NCI-H1105 (cell line): Measurements from ENCODE around the gene BIRC6.
"Not testable (repeated sequence)": the region's sequence is repeated elsewhere in the genome, so short reads cannot be mapped to it uniquely, and the experiment has no call there.

ENCODE experiments used
- DNase-seq: peaks from one replicate; lab custom pipeline; 2025; lab: John Stamatoyannopoulos, UW

BIRC6 gene

DNA sequence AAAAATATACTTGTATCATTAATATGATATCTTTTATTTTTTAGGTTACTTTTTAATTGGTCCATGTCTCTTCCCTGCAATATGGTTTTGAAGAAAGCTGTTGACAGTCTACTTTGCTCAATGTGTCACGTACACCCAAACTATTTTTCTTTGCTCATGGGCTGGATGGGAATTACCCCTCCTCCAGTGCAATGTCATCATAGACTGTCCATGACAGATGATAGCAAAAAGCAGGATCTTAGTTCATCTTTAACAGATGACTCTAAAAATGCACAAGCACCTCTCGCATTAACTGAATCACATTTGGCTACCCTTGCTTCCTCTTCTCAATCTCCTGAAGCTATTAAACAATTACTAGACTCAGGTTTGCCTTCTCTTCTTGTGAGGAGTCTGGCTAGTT is 158.1 kb downstream of the BIRC6 start:
- no peak for DNase-seq

DNA sequence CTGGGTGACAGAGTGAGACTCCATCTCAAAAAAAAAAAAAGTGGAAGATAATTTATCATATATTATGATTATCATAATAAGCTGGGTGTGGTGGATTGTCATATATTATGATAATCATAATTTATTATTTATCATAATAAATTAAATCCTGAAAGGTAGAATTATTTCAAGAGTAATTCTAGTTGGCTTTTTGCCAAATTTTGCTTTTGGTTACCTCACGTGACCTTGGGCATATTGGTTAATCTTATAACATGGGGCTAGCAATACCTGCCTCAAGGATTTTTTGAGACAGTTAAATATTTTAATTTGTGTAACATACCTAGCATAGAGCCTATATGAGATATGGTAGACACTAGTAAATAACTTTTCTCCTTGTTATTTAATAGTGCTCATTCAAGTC is 159.7 kb downstream of the BIRC6 start:
- no peak for DNase-seq

DNA sequence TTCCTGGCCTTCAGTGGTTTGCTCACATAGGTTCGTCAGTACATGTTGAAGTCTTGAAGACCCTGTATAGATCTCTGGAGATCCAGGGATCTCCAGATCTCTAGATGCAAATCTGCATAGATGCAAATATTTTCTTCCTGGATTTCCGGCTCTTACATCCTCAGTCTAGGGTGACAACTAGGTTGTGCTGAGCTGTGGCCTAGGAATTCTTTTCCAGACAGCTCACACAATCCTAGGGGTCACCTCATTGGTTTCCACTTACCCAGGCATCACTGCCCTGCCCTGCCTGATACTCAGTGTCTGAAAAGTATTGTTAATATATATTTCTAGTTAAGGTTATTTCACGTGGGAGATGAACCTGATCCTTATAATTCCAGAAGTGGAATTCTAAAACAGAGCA is 165.9 kb downstream of the BIRC6 start:
- no peak for DNase-seq

DNA sequence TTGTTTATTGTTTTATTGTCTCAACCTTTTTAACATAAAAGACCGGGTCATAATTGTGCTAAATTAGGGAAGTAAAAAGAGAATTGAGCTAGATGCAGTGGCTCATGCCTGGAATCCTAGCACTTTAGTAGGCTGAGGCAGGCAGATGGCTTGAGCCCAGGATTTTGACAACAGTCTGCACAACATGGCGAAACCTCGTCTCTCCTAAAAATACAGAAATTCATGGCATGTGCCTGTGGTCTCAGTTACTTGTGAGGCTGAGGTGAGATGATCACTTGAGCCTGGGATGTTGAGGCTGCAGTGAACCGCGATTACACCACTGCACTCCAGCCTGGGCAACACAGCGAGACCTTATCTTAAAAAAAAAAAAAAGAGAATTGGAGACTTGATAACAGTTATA is 166.9 kb downstream of the BIRC6 start:
- DNase-seq: no peak

DNA sequence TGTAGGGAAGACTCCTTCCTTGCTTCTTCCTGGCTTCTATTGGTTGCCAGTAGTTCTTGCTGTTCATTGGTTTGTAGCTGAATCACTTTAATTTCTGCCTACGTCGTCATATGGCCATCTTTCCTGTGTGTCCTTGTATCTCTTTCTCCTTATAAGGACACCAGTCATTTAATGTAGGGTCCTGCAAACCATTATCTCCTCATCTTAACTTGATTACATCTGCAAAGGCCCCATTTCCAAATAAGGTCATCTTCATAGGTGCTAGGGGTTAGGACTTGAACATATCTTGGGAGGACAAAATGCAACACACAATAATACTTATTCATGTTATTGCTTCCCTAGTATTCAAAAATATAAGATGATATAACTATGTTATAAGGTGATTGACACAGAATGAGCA is 175.5 kb downstream of the BIRC6 start:
- DNase-seq: no peak

DNA sequence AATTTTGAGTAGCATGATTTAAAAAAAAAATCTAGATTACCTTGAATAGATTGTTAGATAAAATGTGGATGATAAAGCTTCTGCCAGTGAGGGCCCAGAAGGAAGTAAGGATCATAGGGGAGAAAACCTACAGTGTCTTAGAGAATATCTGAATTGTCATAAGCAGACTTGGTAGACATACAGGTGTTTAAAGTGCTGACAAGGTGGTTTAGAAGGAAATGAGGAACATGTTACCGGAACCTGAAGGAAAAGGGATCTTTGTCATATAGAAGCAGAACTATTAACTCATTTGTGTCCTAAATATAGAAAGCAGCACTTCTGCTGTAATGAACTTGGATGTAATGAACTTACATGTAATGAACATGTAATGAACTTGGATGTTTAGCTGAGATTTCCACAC is 176.1 kb downstream of the BIRC6 start:
- DNase-seq: no peak

DNA sequence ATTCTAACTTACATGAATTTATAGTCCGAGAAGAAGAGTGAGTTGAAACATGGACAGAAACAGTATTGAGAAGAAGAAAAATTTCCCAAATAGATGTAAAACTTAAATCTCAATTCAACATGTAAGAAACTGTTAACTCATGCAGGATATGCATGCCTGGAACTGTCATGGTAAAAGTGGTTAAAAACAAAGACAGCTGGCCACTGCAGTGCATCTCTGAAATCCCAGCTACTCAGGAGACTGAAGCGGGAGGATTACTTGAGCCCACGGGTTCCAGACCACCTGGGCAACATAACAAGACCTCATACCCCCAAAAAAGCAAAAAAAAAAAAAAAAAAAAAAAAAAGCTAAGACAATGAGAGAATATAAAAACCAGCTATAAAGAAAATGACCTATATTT is 178.0 kb downstream of the BIRC6 start:
- DNase-seq: no peak

DNA sequence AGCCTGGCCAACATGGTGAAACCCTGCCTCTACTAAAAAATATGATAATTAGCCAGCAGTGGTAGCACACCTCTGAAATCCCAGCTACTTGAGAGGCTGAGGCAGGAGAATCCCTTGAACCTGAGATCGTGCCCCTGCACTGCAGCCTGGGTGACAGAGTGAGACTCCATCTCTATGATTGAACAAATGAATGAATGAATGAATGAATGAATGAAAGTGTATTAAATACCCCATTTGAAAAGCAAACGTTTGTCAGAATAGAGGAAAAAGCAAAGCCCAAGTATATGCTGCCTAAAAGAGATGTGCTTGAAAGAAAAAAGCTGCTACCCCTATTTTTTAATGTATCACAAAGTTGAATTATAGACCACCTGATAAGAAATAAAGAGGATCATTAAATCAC is 181.9 kb downstream of the BIRC6 start:
- DNase-seq: no peak

DNA sequence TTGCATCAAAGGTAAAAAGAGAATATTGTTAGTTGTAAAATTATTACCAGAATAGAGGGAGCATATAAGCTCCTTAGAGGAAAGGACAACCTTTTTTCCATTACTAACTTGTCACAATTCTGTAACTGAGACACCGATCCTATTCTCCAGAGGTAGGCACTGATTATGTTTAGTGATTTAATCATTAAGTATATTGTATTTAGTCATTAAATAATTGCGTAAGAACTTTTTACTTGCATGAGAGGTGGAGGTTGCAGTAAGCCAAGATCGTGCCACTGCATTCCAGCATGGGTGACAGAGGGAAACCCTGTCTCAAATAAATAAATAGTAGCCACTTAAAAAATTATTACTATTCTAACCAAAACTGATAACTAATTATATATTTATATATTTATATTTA is 195.7 kb downstream of the BIRC6 start:
- DNase-seq: not testable (repeated sequence)

DNA sequence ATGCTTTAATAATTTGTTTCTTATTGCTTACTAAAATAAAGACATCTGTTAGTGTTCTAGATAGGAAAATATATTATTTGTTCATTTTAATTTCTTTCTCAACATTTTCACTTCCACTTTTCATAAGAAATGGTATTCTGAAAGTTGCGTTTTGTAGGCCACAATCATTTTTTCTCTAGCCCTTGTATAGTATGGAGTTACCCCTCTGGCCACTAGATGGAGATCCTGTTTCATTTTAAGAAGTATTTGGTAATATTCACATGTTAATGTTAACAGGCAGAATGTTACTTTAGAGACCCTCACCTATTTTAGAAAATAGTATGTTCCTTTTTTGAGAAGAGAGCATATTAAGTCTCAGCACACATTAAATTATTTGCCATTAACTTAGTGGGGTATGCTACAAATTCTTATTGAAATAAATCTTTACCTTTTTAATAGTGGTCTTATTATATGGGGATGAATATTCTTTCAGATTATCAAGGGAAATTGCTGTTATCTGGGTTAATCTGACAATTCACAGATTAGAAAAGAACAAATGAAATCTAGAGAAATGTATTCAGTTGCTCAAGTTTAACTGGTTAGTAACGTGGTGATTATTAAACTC is 197.1 kb downstream of the BIRC6 start:
- no peak for DNase-seq

DNA sequence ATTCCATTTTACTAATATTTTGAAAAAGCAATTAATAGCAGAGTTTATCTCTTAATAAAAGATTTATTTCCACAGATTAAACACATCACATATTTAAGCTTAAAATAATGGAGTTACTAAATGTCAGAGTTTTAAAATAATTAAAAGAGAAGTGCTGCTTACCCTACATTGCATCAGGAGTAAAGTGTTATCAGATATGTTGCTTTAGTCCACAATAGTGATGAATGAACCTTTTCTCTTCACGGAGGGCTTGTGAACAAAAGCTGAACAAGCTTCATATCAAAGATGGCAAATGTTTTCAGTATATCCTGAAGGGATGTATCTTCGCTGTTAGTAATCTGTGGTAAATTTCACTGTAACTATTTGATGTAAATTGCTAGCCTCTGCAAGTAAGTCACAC is 201.7 kb downstream of the BIRC6 start:
- no peak for DNase-seq

DNA sequence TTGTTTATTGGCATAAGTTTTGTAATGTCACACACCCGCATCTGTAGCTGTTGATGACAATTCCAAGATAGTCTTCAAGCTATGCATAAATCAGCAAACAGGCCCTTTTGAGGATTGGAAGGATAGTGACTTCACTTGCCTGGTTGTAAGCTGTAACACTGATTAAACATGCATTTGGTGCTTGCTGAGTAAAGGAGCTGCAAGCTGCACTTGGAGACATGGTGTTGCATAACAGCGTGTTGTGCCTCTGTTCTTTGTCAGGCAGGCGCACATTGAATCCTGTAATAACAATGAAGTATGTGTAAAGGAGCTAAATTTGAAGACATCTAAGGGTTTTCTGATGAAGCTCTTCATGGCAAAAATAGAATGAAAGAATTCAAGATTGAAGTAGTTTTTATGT is 202.3 kb downstream of the BIRC6 start:
- DNase-seq: no peak

DNA sequence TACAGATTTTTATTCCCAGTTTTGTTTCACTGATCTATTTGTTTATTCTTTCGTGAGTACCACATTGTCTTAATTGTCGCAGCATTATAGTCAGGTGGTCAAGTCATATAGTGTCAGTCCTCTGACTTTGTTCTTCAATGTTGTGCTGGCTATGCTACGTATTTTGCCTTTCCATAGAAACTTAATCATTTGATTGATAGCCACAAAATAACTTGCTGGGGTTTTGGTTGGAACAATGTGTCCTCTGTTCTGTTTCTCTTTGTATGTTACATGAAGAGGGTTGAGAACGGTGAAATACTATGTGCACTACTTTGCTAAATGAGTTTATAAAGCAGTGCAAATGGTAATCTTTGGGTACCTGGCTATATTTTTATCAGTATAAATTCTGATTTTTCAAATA is 206.1 kb downstream of the BIRC6 start:
- DNase-seq: no peak

DNA sequence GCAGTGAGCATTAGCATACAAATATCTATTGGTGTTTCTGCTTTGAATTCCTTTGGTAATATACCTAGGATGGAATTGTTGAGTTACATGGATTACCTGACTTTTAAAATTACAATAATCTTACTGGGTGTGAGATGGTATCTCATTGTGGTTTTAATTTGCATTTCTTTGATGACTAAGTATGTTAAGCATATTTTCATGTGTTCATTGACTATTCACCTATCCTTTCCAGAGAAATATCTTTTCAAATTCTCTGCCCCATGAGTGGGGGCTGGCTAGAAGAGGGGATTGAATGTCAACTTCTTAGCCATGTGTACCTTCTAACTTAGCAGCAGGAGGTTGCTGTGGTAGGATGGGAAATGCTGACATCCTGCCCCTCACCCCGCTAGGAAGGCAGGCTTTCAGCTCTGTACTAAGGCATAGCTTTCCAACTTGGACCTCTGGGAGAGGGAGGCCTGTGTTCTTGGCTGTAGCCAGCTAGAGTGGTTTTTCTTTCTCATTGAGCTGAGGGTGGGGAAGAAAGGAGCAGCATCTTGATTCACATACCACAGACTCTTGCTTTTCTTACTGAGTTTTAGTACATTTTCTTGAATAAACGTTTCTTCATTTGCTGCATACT is 207.7 kb downstream of the BIRC6 start:
- no peak for DNase-seq

DNA sequence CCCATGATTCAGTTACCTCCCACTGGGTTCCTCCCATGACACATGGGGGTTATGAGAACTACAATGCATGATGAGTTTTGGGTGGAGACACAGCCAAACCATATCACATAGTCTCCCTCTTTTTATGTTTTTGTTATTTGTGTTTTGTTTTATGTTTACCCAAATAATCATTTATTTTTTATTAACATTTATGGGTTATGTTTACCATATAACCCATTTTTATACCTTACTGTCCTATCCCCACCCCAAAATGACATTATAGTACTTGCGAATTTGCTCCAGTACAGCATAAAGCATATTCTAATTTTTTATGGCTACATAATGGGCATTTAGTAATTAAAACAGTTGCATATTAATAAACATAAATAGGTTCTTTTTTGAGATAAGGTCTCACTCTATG is 209.1 kb downstream of the BIRC6 start:
- DNase-seq: no peak

DNA sequence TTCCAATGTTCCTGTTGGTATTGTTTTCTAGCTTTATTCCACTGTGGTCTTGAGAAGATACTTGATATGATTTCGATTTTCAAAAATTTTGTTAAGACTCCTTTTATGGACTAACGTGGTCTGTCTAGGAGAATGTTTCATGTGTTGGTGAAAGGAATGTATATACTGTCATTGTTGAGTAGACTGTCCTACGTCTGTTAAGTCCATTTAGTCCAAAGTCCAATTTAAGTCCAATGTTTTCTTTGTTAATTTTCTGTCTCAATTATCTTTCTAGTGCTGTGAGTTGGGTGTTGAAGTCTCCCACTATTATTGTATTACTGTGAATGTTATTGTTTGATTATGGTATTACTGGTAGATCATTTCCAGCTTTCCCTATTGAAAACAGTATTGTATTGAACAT is 215.2 kb downstream of the BIRC6 start:
- no peak for DNase-seq

DNA sequence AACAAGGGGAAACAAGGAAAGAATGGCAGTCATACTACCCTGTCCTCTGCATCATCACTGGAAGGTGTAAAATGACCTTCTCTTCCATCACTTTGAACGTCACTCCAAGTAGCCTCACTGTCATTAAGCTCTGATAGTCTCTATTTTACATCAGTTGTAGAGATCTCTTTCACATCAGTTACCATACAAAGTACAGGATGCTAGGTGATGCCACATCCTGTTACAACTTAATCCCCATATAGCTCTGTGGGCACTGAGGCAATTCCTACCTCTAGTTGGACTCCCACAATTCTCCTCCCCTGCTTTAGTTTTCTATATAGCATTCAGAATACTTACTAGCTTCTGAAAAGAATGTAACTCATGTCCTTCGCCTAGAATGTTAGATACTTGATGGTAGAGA is 215.9 kb downstream of the BIRC6 start:
- DNase-seq: no peak

DNA sequence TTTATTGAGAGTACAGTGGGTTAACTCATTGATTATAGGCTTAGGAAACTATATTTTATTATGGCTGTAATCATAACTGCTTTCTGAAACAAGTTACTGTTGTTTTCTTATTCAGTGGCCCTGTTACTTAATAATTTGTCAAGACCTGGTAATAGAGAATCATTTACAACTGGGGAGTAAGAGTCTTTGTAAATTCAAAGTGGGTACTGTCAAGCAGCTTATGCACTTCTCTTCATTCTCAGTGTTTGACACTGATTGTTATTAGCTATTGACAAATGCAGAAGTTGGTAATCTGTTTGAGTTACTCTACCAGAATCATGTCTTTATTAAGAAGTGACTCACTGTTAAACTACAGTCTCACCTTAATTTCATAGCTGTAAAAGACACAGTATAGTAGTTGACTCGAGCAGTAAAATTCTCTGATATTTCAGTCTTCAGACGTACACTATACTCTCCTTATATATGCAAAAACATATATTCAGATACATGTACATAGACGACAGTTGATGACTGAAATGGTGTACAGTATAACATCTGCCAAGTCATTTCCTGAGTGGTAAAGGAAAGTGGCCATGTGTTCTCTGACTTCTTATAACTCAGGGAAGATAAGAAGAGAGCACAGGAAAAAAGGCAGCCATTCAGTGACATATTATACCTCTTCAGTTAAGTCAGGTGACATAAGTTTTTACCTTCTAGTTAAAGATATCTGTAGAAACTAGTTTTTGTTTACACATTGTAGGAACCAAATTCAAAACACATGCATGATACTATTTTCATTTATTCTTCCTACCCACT is 235.0 kb downstream of the BIRC6 start:
- no peak for DNase-seq

DNA sequence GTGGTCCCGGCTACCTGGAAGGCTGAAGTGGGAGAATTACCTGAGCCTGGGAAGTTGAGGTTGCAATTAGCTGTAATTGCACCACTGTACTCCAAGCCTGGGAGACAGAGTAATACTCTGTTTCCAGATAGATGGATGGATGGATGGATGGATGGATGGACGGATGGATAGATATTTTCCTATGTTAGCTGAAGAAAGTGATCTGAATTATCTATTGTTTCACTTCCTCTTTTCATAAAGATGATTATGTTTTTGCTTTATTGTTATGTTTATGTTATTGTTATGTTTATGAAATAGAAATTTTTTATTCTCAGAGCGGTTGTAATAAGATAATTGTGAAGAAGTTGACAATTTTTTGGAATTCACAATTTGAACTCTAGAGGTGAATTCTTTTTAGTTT is 237.8 kb downstream of the BIRC6 start:
- DNase-seq: no peak

DNA sequence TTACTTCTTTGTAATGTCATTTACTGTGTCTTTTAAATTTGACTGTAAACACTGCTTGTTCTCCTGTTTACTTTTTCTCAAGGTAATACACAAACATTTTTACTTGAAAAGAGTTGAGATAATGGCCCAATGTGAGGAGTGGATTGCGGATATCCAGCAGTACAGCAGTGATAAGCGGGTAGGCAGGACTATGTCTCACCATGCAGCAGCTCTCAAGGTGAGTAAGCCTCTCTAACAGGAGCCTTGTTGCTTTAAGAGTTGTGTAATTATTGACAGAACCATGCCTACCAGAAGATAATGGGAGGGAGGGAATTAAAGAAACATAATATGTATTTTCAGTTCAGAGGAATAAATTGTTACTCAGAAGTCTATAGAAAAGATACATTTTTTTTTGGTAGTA is 254.5 kb downstream of the BIRC6 start:
- DNase-seq: no peak

DNA sequence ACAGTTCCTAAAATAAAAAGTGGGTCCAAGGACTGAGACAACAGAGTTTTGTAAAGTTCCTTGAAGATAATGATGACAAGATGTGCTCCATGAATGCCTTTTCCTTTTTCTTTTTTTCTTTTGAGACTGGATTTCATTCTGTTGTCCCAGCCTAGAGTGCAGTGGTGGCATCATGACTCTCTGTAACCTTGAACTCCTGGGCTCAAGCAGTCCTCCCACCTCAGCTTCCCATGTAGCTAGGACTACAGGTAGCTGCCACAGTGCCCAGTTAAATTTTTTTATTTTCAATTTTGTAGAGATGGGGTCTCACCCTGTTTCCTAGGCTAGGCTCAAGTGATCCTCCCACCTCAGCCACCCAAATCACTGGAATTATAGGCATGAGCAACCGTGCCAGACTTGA is 254.9 kb downstream of the BIRC6 start:
- DNase-seq: no peak

DNA sequence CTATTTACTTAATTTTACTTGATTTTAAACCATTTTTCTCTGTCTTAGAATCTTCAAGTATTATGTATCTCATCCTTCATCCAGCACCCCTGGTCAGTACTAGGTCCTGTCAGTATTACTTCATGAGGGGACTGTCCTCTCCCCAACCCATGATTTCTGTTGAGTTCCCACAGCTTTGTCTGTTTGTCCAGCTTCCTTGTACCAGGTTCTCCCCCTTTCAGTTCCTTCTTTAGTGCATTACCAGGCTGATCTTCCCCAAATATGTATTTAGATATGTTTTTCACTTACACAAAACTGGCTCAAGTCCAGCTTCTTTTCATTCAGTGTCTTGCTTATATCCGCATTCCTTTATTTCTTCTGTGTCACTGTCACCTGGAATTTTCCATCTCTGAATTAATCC is 257.3 kb downstream of the BIRC6 start:
- no peak for DNase-seq

DNA sequence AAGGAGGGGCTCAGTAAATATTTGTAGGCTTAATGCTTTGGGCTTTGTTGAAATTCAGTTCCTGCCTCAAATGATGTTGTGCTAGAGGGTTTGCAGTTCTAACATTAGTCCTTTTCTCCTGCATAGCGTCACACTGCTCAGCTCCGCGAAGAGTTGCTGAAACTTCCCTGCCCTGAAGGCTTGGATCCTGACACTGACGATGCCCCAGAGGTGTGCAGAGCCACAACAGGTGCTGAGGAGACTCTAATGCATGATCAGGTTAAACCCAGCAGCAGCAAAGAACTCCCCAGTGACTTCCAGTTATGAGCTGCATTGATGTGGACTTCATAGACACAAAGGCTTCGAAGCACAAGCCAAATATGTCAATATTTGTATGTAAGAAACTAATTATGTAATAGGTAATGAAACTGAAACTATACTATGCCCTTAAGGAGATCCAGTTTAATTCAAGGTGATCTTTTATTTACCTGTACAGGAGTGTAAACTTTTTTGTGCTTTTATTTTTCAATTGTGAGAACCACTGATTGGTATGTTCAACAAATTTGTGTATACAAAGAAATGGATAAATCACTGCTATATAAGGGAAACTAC is 260.9 kb downstream of the BIRC6 start:
- DNase-seq: no peak
